NCI-H1930 (cell line): ENCODE measurements around the gene RSPH9.
A peak's percentile ranks its signal among the peaks of the same experiment; 100 is the strongest.
"Not testable (repeated sequence)": the region's sequence is repeated elsewhere in the genome, so short reads cannot be mapped to it uniquely, and the experiment has no call there.

Experiments used
- DNase-seq, 2 experiments: peaks; one replicate each; lab custom pipeline; 2025; lab: John Stamatoyannopoulos, UW

Gene RSPH9

DNA sequence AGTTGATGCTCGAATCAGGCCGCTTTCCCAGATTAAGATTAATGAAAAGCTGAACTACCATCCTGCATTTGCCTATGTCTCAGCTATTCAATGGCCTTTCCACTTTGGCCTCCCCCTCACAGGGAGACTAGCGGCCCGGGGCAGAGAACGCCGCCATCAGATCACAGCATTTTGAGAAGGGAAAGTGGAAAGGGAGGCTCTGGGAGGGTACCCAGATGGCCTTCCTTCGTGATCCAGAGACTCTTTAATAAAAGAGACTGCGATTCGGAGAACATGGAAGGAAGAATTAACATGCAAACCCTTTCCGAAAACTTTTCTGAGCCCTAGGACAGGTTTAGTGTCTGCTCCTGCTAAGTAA is 42.2 kb downstream of the RSPH9 start:
- no peak for DNase-seq

GRCh38 chr6:43687437-43688347 is 42.9 kb downstream of the RSPH9 start, which contains the start of gene MRPS18A:
Gene MRPS18A, minus strand, starts transcription at chr6:43687791. Its CDS starts 12 bp downstream, at chr6:43687779.
- peak; percentile 20 to 70 for DNase-seq

GRCh38 chr6:43689421-43689820 is 44.6 kb downstream of the RSPH9 start:
- DNase-seq, result no peak

GRCh38 chr6:43695215-43695966 is 50.6 kb downstream of the RSPH9 start:
- DNase-seq, result no peak

GRCh38 chr6:43695967-43696291 is 51.1 kb downstream of the RSPH9 start:
- DNase-seq, result no peak

DNA sequence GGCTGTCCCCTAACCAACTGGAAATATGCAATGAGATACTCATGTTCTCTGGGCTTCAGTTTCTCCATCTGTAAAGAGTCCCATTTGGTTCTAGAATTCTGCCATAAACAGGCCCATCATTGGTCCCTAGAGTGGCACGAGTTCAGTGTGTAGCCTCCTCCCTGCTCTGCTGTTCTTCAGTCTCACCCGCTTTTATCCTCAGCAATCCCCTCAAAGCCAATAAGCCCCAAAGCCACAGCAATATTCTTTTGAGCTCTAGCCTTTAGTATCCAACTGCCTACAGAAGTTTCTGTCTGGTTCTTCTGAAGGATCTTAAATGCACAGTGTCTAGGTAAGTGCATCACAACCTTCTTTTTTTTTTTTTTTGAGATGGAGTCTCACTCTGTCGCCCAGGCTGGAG is 52.6 kb downstream of the RSPH9 start:
- DNase-seq, result no peak

DNA sequence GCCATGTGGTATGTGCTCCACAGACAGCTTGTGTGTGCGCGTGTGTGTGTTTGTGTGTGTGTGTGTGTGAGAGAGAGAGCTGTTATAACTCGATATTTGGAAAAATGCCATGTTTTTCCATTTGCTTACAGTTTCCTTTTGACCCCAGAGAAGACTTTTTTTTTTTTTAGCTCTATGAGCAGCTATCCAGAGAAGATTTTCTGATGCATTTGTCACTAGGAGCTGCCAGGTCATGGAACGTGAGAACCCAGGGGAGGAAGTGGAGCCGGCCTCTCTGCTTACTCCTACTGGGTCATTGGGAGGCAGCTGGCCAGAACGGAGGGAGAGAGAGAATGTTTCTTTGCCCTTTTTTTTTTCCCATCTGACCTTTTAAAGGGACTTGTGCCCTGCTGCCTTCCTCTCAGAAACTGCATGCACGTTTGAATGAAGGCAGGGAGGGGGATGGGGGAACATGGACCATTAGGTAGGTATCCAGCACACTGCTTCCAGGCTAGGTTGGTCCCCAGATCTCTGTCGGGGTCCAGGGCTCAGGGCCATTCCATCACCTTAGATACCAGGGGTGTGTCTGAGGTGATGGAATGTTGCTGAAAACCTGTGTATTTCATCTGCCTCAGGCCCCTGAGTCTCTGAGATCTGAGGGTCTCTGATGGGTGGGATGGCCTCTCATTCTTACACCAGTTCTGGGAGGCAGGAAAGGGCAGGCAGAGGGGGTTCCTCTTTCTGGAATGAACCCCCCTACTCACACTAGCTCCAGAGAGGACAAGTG is 53.9 kb downstream of the RSPH9 start:
- no peak for DNase-seq

DNA sequence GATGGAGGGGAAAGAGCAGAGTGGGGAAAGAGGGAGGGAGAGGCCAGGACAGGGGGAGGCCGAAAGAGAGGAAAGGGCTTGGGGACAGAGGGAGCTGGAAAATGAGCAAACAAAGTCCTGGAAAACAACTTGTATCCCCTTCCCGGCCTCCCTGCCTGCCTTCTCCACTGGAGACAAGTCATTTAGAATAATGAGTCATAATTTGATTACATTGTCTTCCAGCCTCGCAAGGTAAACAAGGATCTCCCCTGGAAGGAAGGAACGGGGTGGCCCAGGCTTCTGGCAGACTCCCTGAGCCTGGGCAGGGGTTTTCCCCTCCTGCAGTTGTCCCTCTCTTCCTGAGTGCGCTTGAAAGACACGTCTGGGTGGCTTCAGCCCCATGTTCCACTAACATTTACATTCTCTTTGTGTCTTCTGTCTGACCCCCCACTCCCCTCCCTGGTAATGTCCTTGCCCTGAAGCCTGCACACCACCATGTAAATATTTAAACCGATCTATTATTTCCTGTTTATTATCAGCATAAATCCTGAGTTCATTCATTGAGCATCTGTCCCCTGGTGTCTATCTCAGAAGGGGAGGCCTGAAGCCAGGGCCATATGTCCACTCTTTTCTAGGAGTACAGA is 54.8 kb downstream of the RSPH9 start:
- DNase-seq, result peak in 1 of 2 experiments; percentile 36

DNA sequence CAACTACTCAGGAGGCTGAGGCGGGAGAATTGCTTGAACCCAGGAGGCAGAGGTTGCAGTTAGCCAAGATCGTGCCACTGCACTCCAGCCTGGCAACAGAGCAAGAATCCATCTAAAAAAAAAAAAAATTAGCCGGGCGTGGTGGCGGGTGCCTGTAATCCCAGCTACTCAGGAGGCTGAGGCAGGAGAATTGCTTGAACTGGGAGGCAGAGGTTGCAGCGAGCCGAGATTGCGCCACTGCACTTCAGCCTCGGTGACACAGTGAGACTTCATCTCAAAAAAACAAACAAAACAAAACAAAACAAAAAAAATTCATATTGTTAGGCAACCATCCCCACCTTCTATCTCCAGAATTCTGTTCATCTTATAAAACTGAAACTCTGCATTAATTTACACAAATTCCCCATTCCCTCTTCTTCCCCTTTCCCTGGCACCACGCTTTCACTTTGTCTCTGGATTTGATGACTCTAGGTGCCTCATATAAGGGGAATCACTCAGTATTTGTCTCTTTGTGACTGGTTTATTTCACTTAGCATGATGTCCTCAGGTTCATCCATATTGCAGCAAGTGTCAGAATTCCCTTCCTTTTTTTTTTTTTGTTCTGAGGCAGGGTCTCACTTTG is 56.2 kb downstream of the RSPH9 start:
- DNase-seq, result not testable (repeated sequence)

DNA sequence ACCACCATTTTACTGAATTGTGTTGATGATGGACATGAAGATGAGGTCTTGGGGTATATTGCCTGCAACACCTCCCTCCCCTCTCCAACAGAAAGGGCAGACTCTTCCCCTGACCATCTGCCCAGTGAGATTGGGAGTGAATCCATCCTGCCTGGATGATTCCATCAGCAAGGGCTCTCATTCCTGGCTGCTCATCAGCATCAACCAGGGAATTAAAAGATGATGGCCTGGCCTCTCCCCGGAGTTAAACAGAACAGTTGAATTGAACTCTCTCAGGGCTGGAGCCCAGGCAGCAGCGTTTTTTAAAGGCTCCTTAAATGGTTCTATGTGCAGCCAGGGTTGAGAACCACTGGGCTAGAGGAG is 57.3 kb downstream of the RSPH9 start:
- no peak for DNase-seq

- peak; percentile 23 to 34 for DNase-seq
These were observed 58.0 kb downstream of the RSPH9 start for GRCh38 chr6:43702534-43703440.

DNA sequence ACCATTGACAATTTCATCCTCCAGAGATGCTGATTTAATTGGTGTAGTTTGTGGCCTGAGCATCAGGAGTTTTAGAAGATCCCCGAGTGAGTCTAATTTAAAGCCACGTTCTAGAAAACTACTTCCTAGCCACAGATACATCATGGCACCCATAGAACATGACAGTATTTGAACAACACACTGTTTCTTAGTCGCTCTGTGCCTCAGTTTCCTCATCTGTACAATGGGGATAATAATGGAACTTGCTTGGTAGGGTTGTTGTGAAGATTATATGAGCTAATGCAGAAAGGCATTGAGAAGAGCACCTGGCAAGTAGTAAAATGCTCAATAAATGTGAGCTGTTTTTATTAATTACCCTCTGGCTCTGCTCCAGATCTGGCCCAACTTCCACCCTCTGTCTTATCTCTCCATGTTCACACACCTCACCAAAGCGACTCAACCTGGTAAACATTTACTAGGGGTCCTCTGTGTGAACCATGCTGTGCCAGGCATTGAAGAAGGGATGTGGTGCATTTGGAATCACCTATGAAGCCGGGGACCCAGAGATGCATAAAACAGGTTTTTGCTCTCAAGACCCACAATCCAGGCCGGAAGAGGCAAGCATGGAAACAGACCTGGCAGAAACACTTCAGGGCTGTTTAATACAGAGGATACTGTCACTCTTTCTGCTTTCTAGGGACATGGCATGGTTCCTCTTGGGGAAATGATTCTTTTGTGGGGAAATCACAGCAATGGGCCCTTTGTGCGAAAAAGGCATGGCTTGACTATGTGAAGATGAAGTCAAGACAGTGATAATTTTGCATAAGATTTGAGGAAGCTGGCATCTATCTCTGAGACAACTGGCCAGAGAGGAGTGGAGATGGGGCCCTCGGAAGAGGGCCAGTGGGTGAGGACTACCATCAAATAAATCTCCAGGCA is 58.9 kb downstream of the RSPH9 start:
- no peak for DNase-seq

DNA sequence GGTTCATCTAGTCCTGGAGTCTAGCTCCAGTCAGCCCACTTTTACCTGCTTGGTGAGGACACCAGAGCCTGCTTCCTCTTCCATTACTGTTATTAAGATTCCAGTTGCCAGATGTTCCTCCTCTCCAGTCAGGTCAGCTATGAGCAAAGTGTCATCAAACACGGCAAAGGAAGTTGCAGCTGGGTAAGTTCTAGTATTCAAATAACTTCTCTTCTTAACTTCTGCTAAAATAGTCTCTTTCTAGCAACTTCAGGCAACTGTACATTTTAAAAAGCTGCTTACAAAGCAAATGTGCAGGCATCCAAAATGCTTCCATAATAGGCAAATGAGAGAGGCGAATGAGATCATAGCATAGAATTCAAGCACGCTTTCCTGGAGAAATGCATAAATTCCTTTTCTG is 61.2 kb downstream of the RSPH9 start:
- no peak for DNase-seq

GRCh38 chr6:43706788-43707187 is 62.0 kb downstream of the RSPH9 start:
- DNase-seq, result no peak

- no peak for DNase-seq
These were observed 62.4 kb downstream of the RSPH9 start for GRCh38 chr6:43707269-43707668.

GRCh38 chr6:43707767-43708166 is 62.9 kb downstream of the RSPH9 start:
- DNase-seq, result no peak

DNA sequence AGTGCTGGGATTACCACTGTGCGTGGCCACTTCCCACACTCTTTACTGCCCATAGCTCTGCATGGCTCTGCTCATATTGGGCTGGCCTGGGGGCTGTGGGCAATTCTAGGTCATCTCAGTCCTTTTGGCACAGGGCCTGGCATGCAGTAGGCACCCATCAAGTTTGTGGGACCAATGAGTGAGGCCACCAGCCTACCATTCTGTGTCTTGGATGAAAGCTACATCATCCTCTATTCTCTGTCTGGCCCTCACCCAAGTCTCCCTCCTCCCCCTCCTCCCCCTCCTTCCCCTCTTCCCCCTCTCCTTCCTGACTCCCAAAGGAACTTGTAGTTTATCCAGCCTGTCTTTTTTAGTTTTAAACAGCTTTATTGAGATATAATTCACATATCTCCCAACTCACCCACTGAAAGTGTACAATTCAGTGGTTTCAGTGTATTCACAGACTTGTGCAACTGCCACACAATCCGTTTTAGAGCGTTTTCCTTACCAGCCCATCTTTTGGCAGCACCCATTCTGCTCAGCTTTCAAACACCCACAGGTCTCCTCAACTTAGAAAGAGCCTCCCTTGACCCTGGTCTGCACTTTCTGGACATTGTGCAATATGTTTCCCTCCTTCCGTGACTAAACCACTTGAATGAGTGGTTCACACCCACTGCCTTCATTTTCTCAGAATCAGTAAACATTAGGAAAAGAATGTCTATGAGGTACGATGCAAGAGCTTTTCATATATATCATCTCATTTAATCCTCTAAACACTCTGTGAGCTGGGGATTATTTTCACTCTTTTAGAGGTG is 64.2 kb downstream of the RSPH9 start:
- DNase-seq, result no peak

DNA sequence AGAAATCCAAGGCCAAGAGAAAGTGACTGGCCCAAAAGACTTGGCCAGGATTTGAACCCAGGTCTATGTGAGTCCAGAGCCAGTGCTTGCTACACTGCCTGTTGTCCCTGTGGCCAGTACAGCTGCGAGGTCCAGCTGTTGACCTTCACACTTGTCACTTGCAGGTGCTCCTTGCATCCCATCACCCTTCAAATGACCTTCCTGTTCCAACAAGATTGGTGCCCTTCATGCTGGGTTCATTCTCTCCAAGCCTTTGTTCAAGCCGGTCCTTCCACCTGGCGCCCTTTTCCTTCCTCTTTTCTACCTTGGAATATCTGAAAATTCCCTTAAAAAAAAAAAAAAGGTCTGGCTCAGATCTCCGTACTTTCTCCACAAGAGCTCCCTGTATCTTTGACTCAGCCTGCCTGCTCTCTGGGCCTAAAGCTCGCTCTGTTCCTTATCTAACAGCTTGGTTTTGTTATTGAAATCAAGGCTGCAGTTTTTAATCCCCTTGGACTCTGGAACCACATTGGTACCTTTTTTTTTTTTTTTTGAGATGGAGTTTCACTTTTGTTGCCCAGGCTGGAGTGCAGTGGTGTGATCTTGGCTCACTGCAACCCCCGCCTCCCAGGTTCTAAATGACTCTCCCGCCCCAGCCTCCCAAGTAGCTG is 64.9 kb downstream of the RSPH9 start:
- DNase-seq, result no peak
